HCT116 (cell line): ENCODE measurements around the gene NKX2-2. TPM values are rescaled to one million over a fixed set of nuclear protein-coding genes. Genes with fewer than 3 reads are reported as not detected.

Experiments
- ATAC-seq: fragments of 200-7000 bp; cut with Tn5 transposase; 2 replicates; pipeline ENCODE4 v1.9.1; 2020; ENCODE audit warnings: mild to moderate bottlenecking, moderate library complexity
- BruUV-seq: library from RNA; stranded (reverse); fragments of 400-500 nt; replicated peaks from 2 replicates; lab custom pipeline; 2021; lab: Mats Ljungman, UMichigan
- CTCF ChIA-PET: fragments of 300-600 bp; sonication (Branson Sonifier 250); formaldehyde crosslinking; loops from one replicate; lab custom pipeline; 2021; ENCODE audit warnings: antibody characterized with exemption; lab: Charles Lee
- POLR2A ChIA-PET: fragments of 300-600, 350-600 bp; sonication (Branson Sonifier 250); formaldehyde crosslinking; loops from one replicate; lab custom pipeline; 2021; ENCODE audit warnings: antibody characterized with exemption; lab: Charles Lee
- RAD21 ChIA-PET, 2 experiments: fragments of 300-600 bp; sonication (Branson Sonifier 250); formaldehyde crosslinking; loops; one replicate each; lab custom pipeline; 2023; ENCODE audit warnings: low total read pairs in 2 of 2; ENCODE audit not compliant: uncharacterized antibody in 2 of 2, unreplicated experiment in 2 of 2, low non-redundant PET in 1 of 2; lab: Charles Lee
- DNase-seq: peaks from one replicate; pipeline ENCODE4 v3.0.0-alpha.2; 2010; ENCODE audit warnings: low read depth, low spot score
- H2AFZ ChIP-seq: fragments of 200-600 bp; shearing (Covaris generic), sonication (generic); 2 replicates; pipeline ENCODE4 v1.6.1; 2017; ENCODE audit warnings: low read depth, mixed run types, mixed read lengths, antibody characterized with exemption, low read length; ENCODE audit not compliant: poor library complexity, severe bottlenecking
- H3K27ac ChIP-seq: 2 replicates; pipeline ENCODE4 v1.5.1; 2012; ENCODE audit warnings: low read depth, low read length
- H3K27me3 ChIP-seq: fragments of 200-600 bp; sonication (generic); 2 replicates; pipeline ENCODE4 v1.6.1; 2016; ENCODE audit warnings: mixed run types, low read length, mixed read lengths; ENCODE audit not compliant: insufficient read depth
- H3K36me3 ChIP-seq, 2 experiments: fragments of 200-500 bp in 1 of 2; fragments of 200-600 bp in 1 of 2; sonication (Bioruptor generic) in 1 of 2; sonication (generic) in 1 of 2; 2 replicates each; pipeline versions ENCODE4 v1.5.1 to v1.6.1; 2014 to 2016; ENCODE audit warnings: low read length in 2 of 2, inconsistent platforms in 1 of 2, mixed read lengths in 1 of 2, mixed run types in 1 of 2; ENCODE audit not compliant: insufficient read depth in 2 of 2, control insufficient read depth in 1 of 2
- H3K4me1 ChIP-seq, 2 experiments: fragments of 200-600 bp in 1 of 2; sonication (generic) in 1 of 2; 2 replicates each; pipeline versions ENCODE4 v1.5.1 to v1.6.1; 2012 to 2017; ENCODE audit warnings: low read length in 2 of 2, inconsistent platforms in 1 of 2, mild to moderate bottlenecking in 1 of 2, mixed read lengths in 1 of 2, mixed run types in 1 of 2, moderate library complexity in 1 of 2; ENCODE audit not compliant: insufficient read depth in 2 of 2, control insufficient read depth in 1 of 2
- H3K4me2 ChIP-seq: fragments of 200-600 bp; sonication (generic); 2 replicates; pipeline ENCODE4 v1.6.1; 2017; ENCODE audit warnings: mixed run types, low read length, mixed read lengths
- H3K4me3 ChIP-seq, 2 experiments: fragments of 200-600 bp in 1 of 2; sonication (generic) in 1 of 2; replicated peaks in 1 of 2; 2 replicates each; pipeline ENCODE4 v1.5.1; 2011 to 2016; ENCODE audit warnings: low read length in 2 of 2, control low read depth in 1 of 2, low read depth in 1 of 2, mild to moderate bottlenecking in 1 of 2, mixed read lengths in 1 of 2, mixed run types in 1 of 2
- H3K79me2 ChIP-seq: fragments of 200-600 bp; sonication (generic); 2 replicates; pipeline ENCODE4 v1.6.1; 2017; ENCODE audit warnings: mild to moderate bottlenecking, mixed run types, low read length, moderate library complexity, mixed read lengths; ENCODE audit not compliant: insufficient read depth
- H3K9ac ChIP-seq: fragments of 200-600 bp; sonication (generic); 2 replicates; pipeline ENCODE4 v1.6.1; 2016; ENCODE audit warnings: low read length, mixed read lengths
- H3K9me2 ChIP-seq: fragments of 200-600 bp; sonication (generic), shearing (Covaris generic); 2 replicates; pipeline ENCODE4 v1.6.1; 2017; ENCODE audit warnings: mixed run types, mild to moderate bottlenecking, moderate library complexity; ENCODE audit not compliant: insufficient read depth
- H3K9me3 ChIP-seq, 2 experiments: fragments of 200-500 bp in 1 of 2; fragments of 200-600 bp in 1 of 2; sonication (Bioruptor generic) in 1 of 2; sonication (generic) in 1 of 2; 2 replicates each; pipeline ENCODE4 v1.6.1; 2014 to 2017; ENCODE audit warnings: low read length in 2 of 2, mixed read lengths in 2 of 2, inconsistent platforms in 1 of 2, low read depth in 1 of 2, mild to moderate bottlenecking in 1 of 2, mixed run types in 1 of 2, moderate library complexity in 1 of 2; ENCODE audit not compliant: control insufficient read depth in 1 of 2, insufficient read depth in 1 of 2
- H4K20me1 ChIP-seq: fragments of 200-600 bp; sonication (generic), shearing (Covaris generic); 2 replicates; pipeline ENCODE4 v1.6.1; 2017; ENCODE audit warnings: mixed run types, mild to moderate bottlenecking, moderate library complexity; ENCODE audit not compliant: insufficient read depth
- ATF3 ChIP-seq: IDR thresholded peaks from 2 replicates; pipeline ENCODE4 v1.6.1; 2012
- EGR1 ChIP-seq: IDR thresholded peaks from 2 replicates; pipeline ENCODE4 v1.6.1; 2012; ENCODE audit warnings: low read depth
- FOSL1 ChIP-seq: IDR thresholded peaks from 2 replicates; pipeline ENCODE4 v1.6.1; 2012; ENCODE audit warnings: low read depth
- POLR2AphosphoS5 ChIP-seq: IDR thresholded peaks from 2 replicates; pipeline ENCODE4 v1.6.1; 2011; ENCODE audit warnings: mild to moderate bottlenecking, low read depth, low read length, moderate library complexity
- REST ChIP-seq: IDR thresholded peaks from 2 replicates; pipeline ENCODE4 v1.6.1; 2012; ENCODE audit warnings: low read depth
- SIN3A ChIP-seq: IDR thresholded peaks from 2 replicates; pipeline ENCODE4 v1.6.1; 2012; ENCODE audit warnings: low read depth
- intact Hi-C: fragments of 100-400 bp; cut with micrococcal nuclease; formaldehyde crosslinking; loops from 2 replicates; pipeline ENCODE4 v1.10.0; 2022
- total RNA-seq: library from RNA; stranded (reverse); gene quantifications from one replicate; pipeline ENCODE4 v1.2.1, GENCODE V29; 2021; ENCODE audit not compliant: unreplicated experiment

NKX2-2 gene
- total RNA-seq, 1 experiment from 2014 or later: not detected

- no peak for ATAC-seq
- no peak for TF ChIP-seq EGR1
- no peak for TF ChIP-seq SIN3A
- TF ChIP-seq FOSL1: no peak
- no peak for TF ChIP-seq ATF3
- TF ChIP-seq REST: no peak
- TF ChIP-seq POLR2AphosphoS5: no peak
- TF ChIP-seq, all 23 proteins: peak for 0
- Histone ChIP-seq H3K27ac (no peak overlapping the region), H3K36me3 (peaks cover 0 to 11% of the 10 kb centered on the region in 2 experiments; a peak in 1 of 4 replicates), H3K4me3 (no peak overlapping the region), H3K4me1 (no peaks in the 10 kb centered on the region), H2AFZ (no peak overlapping the region), H3K9me2 (no peaks in the 10 kb centered on the region), H4K20me1 (no peaks in the 10 kb centered on the region), H3K27me3 (no peaks in the 10 kb centered on the region; the same call in 1 of the 2 replicates), H3K9ac (no peak overlapping the region), H3K79me2 (no peaks in the 10 kb centered on the region), H3K4me2 (no peak overlapping the region), H3K9me3 (no peaks in the 10 kb centered on the region)
- CTCF ChIA-PET: no interaction called here
- POLR2A ChIA-PET: no interaction called here
- RAD21 ChIA-PET: no interaction called here
- BruUV-seq: no TSS peak
- no peak for DNase-seq
- intact Hi-C loops: no loop called here
Observed at GRCh38 chr20:21498195-21498594, 15.7 kb downstream of the NKX2-2 start.

- ATAC-seq: no peak
- H4K20me1 ChIP-seq: no peaks in the 10 kb centered on the region
- no TSS peak for BruUV-seq
- no peak overlapping the region for H3K27ac ChIP-seq
- ChIA-PET RAD21 (no interaction called here), CTCF (no interaction called here), POLR2A (no interaction called here)
- DNase-seq: no peak
- H3K79me2 ChIP-seq: no peaks in the 10 kb centered on the region
- H3K27me3 ChIP-seq: peaks cover 14% of the 10 kb centered on the region
- no peaks in the 10 kb centered on the region for H3K4me1 ChIP-seq
- no peaks in the 10 kb centered on the region for H3K9me2 ChIP-seq
- peaks cover 0 to 11% of the 10 kb centered on the region in 2 experiments; a peak in 1 of 4 replicates for H3K36me3 ChIP-seq
- H3K4me3 ChIP-seq: no peak overlapping the region
- intact Hi-C loops: no loop called here
- no peak for TF ChIP-seq EGR1
- no peaks in the 10 kb centered on the region for H3K9me3 ChIP-seq
- no peak overlapping the region for H2AFZ ChIP-seq
- H3K4me2 ChIP-seq: no peak overlapping the region
- H3K9ac ChIP-seq: no peak overlapping the region
Observed at GRCh38 chr20:21496452-21496851, 17.4 kb downstream of the NKX2-2 start.
